SK-N-SH (cell line): ENCODE data around the gene HABP4.

ENCODE experiments used
- CTCF ChIP-seq: fragments of 200-600 bp; sonication (generic); IDR thresholded peaks from 2 replicates; pipeline ENCODE4 v1.6.1; 2017; ENCODE audit warnings: antibody characterized with exemption, mild to moderate bottlenecking, moderate library complexity
- ELF1 ChIP-seq: IDR thresholded peaks from 2 replicates; pipeline ENCODE4 v1.4.0; 2012
- EZH2phosphoT487 ChIP-seq: fragments of 200-600 bp; sonication (generic); IDR thresholded peaks from 2 replicates; pipeline ENCODE4 v1.6.1; 2017; ENCODE audit warnings: low read depth, mixed run types, mild to moderate bottlenecking, antibody characterized with exemption, moderate library complexity, borderline replicate concordance
- REST ChIP-seq: IDR thresholded peaks from 2 replicates; pipeline ENCODE4 v1.6.1; 2012; ENCODE audit warnings: mild to moderate bottlenecking, low read depth, low read length, moderate library complexity

GRCh38 chr9:96419691-96419969, 30.3 kb upstream of the HABP4 start:
- TF ChIP-seq REST: no peak
- TF ChIP-seq CTCF: no peak
- no peak; the same call in 1 of the 2 replicates for TF ChIP-seq ELF1
- no peak for TF ChIP-seq EZH2phosphoT487
